HepG2 (cell line): Measurements from ENCODE around the gene MRPL54. TPM values are rescaled to one million over a fixed set of nuclear protein-coding genes. Genes with fewer than 3 reads are reported as not detected.

ENCODE experiments used
- ATAC-seq: fragments of 200-7000 bp; cut with Tn5 transposase; 3 replicates; pipeline ENCODE4 v1.9.1; 2020; ENCODE audit warnings: mild to moderate bottlenecking, moderate library complexity
- BruUV-seq: library from RNA; stranded (reverse); fragments of 400-500 nt; replicated peaks from 2 replicates; lab custom pipeline; 2021; lab: Mats Ljungman, UMichigan
- CTCF ChIA-PET: fragments of 300-600 bp; formaldehyde crosslinking; extraction: SDS; loops from one replicate; lab custom pipeline; 2021; ENCODE audit warnings: low total read pairs, inconsistent platforms, low intra/inter-chr PET ratio; lab: Yijun Ruan, JAX
- POLR2A ChIA-PET: fragments of 350-600 bp; sonication (Branson Sonifier 250); formaldehyde crosslinking; loops from one replicate; lab custom pipeline; 2020; ENCODE audit warnings: antibody characterized with exemption, inconsistent platforms; lab: Yijun Ruan, JAX
- DNase-seq: peaks from one replicate; pipeline ENCODE4 v3.0.0-alpha.2; 2015; ENCODE audit warnings: low spot score
- FAIRE-seq: peaks from 3 replicates; lab custom pipeline; 2011; peaks lifted over from hg19 to GRCh38; lab: Jason Lieb, UNC
- H2AFZ ChIP-seq: one replicate; pipeline ENCODE4 v1.6.1; 2011; ENCODE audit warnings: low read length, inconsistent platforms
- H3K27ac ChIP-seq: fragments of 300-600 bp; 3 replicates; pipeline ENCODE4 v1.8.0; 2011; ENCODE audit warnings: mixed run types, mild to moderate bottlenecking, mixed read lengths, low read length, inconsistent platforms; ENCODE audit not compliant: insufficient read depth; ENCODE audit errors: extremely low read length
- H3K27me3 ChIP-seq, 2 experiments: fragments of 200-600 bp in 1 of 2; 2 replicates in 1 of 2; 3 replicates in 1 of 2; pipeline versions ENCODE4 v1.6.0 to v1.8.0; 2011; ENCODE audit warnings: low read length in 2 of 2, mild to moderate bottlenecking in 2 of 2, moderate library complexity in 2 of 2, inconsistent platforms in 1 of 2; ENCODE audit not compliant: insufficient read depth in 2 of 2, control insufficient read depth in 1 of 2
- H3K36me3 ChIP-seq, 2 experiments: fragments of 200-600 bp in 1 of 2; replicated peaks in 1 of 2; 2 replicates in 1 of 2; 3 replicates in 1 of 2; pipeline versions ENCODE4 v1.5.1 to v1.8.0; 2011; ENCODE audit warnings: low read length in 2 of 2, inconsistent platforms in 1 of 2; ENCODE audit not compliant: insufficient read depth in 2 of 2, control insufficient read depth in 1 of 2
- H3K4me1 ChIP-seq: 2 replicates; pipeline ENCODE4 v1.5.1; 2012; ENCODE audit warnings: low read length, inconsistent platforms; ENCODE audit not compliant: insufficient read depth
- H3K4me2 ChIP-seq: 2 replicates; pipeline ENCODE4 v1.6.0; 2011; ENCODE audit warnings: low read depth, low read length, inconsistent platforms
- H3K4me3 ChIP-seq, 3 experiments: fragments of 200-600 bp in 1 of 3; sonication (generic), shearing (Covaris generic) in 1 of 3; replicated peaks in 1 of 3; 2 replicates each; pipeline ENCODE4 v1.5.1; 2011 to 2016; ENCODE audit warnings: low read length in 3 of 3, inconsistent platforms in 2 of 3, low read depth in 2 of 3, mild to moderate bottlenecking in 2 of 3, control low read depth in 1 of 3, mixed read lengths in 1 of 3; ENCODE audit not compliant: insufficient read depth in 1 of 3
- H3K79me2 ChIP-seq: one replicate; pipeline ENCODE4 v1.6.1; 2011; ENCODE audit warnings: low read length, inconsistent platforms; ENCODE audit not compliant: insufficient read depth
- H3K9ac ChIP-seq: 2 replicates; pipeline ENCODE4 v1.6.0; 2011; ENCODE audit warnings: mild to moderate bottlenecking, low read depth, low read length, inconsistent platforms; ENCODE audit not compliant: insufficient read depth
- H3K9me3 ChIP-seq: 2 replicates; pipeline ENCODE4 v1.5.1; 2012; ENCODE audit warnings: mild to moderate bottlenecking, low read length
- H4K20me1 ChIP-seq: 2 replicates; pipeline ENCODE4 v1.6.0; 2011; ENCODE audit warnings: inconsistent platforms, mild to moderate bottlenecking, low read length, moderate library complexity; ENCODE audit not compliant: insufficient read depth
- ARID4A ChIP-seq: sonication (generic); formaldehyde crosslinking; IDR thresholded peaks from 2 replicates; pipeline ENCODE4 v1.5.0; 2020; ENCODE audit warnings: mild to moderate bottlenecking, missing genetic modification reagents, borderline replicate concordance
- CHD2 ChIP-seq: IDR thresholded peaks from 2 replicates; pipeline ENCODE4 v1.6.1; 2011; ENCODE audit warnings: low read depth, low read length, improper control_type of control experiment
- HMGXB4 ChIP-seq, 2 experiments: sonication (generic) in 1 of 2; formaldehyde crosslinking in 1 of 2; IDR thresholded peaks; 2 replicates each; pipeline versions ENCODE4 v1.4.0 to v1.6.1; 2018 to 2020; ENCODE audit warnings: missing genetic modification reagents in 2 of 2, borderline replicate concordance in 1 of 2, low read depth in 1 of 2, mild to moderate bottlenecking in 1 of 2, missing biosample characterization in 1 of 2
- POGK ChIP-seq: sonication (generic); formaldehyde crosslinking; conservative IDR thresholded peaks from 2 replicates; pipeline ENCODE4 v1.8.0; 2022; ENCODE audit warnings: mild to moderate bottlenecking, moderate library complexity, missing genetic modification reagents
- PRDM4 ChIP-seq: sonication (generic); formaldehyde crosslinking; IDR thresholded peaks from 2 replicates; pipeline ENCODE4 v1.9.0; 2021; ENCODE audit warnings: missing genetic modification reagents, borderline replicate concordance
- TFAP4 ChIP-seq: sonication (generic); IDR thresholded peaks from 2 replicates; pipeline ENCODE4 v1.6.1; 2016; ENCODE audit warnings: low read depth, borderline replicate concordance
- U2AF2 ChIP-seq: fragments of 200-400 bp; formaldehyde crosslinking; IDR thresholded peaks from 2 replicates; pipeline ENCODE4 v1.6.1; 2017; ENCODE audit warnings: low read depth, mild to moderate bottlenecking, low read length
- ZNF282 ChIP-seq: fragments of 450-650 bp; IDR thresholded peaks from 2 replicates; pipeline ENCODE4 v1.6.1; 2018; ENCODE audit not compliant: partially characterized antibody
- ZNF558 ChIP-seq: sonication (generic); formaldehyde crosslinking; IDR thresholded peaks from 2 replicates; pipeline ENCODE4 v1.9.0; 2022; ENCODE audit warnings: mild to moderate bottlenecking, missing genetic modification reagents, borderline replicate concordance
- ZNF879 ChIP-seq: sonication (generic); formaldehyde crosslinking; IDR thresholded peaks from 2 replicates; pipeline ENCODE4 v1.8.1; 2023; ENCODE audit warnings: missing genetic modification reagents
- WGBS: methylation state at CpG from one replicate; pipeline ENCODE4 v1.1.6; 2017; ENCODE audit warnings: low lambda C conversion rate; 5-methylcytosine and 5-hydroxymethylcytosine counted together
- in situ Hi-C: cut with HindIII; loops from 2 replicates; pipeline ENCODE4 v1.10.0; 2017; ENCODE audit warnings: low pct_unique_long_range_greater_than_20kb; ENCODE audit not compliant: extremely low pct_ligation_motif_present
- intact Hi-C: fragments of 100-400 bp; cut with micrococcal nuclease; formaldehyde crosslinking; loops from one replicate; pipeline ENCODE4 v1.10.0; 2022; ENCODE audit not compliant: unreplicated experiment
- polyA plus RNA-seq, 8 experiments: library from polyadenylated mRNA; depleted of rRNA in 3 of 8; stranded (reverse) in 7 of 8; unstranded in 1 of 8; fragments of >200 nt; fragmentation: Illumina TruSeq in 4 of 8; extraction: Trizol in 4 of 8; gene quantifications; 2 replicates each; pipeline versions ENCODE4 v1.2.1 to v1.2.3, GENCODE V29; 2011 to 2016; ENCODE audit warnings: low read depth in 4 of 8, missing spikeins in 1 of 8, mixed read lengths in 1 of 8; ENCODE audit not compliant: insufficient read depth in 1 of 8
- total RNA-seq, 5 experiments: library from RNA; depleted of rRNA; stranded (reverse); fragments of >200 nt; fragmentation: Illumina TruSeq; extraction: Trizol; gene quantifications; 2 replicates each; pipeline ENCODE4 v1.2.3, GENCODE V29; 2016; ENCODE audit warnings: low read depth in 1 of 5

MRPL54 gene
- total and polyA plus RNA-seq, 2 of the 13 experiments (the other 11 are each of a cell fraction or from before 2014, with no cell fraction given) = 36.8 to 66.9 TPM

GRCh38 chr19:3780786-3781304, 18.4 kb downstream of the MRPL54 start:
- DNase-seq (no peak), FAIRE-seq (no peak), ATAC-seq (no peak)
- no TSS peak for BruUV-seq
- 0 out of 2 replicates have a peak, but pooled peaks cover 5% of the 10 kb centered on the region for H3K4me1 ChIP-seq
- H3K36me3 ChIP-seq = no peaks in the 10 kb centered on the region
- ChIA-PET CTCF (no interaction called here), POLR2A (no interaction called here)
- H3K27me3 ChIP-seq = peaks cover 8 to 27% of the 10 kb centered on the region in 2 experiments; a peak in 4 of 5 replicates
- H4K20me1 ChIP-seq = no peaks in the 10 kb centered on the region
- whole genome bisulfite sequencing = 59% methylated on average over 9 of the region's 9 CpGs
- no peak overlapping the region for H2AFZ ChIP-seq
- no peak overlapping the region for H3K4me3 ChIP-seq
- in situ Hi-C loops (no loop called here), intact Hi-C loops (no loop called here)
- H3K79me2 ChIP-seq = no peaks in the 10 kb centered on the region
- H3K4me2 ChIP-seq = no peak overlapping the region
- no peak overlapping the region for H3K27ac ChIP-seq
- no peak overlapping the region for H3K9ac ChIP-seq
- peaks cover 18% of the 10 kb centered on the region for H3K9me3 ChIP-seq
- TF ChIP-seq ZNF282 (no peak), TFAP4 (no peak), ZNF879 (no peak), ARID4A (CRISPR knock-in tag) (no peak), POGK (CRISPR knock-in tag) (no peak), HMGXB4 (CRISPR knock-in tag; IDR thresholded peaks at IDR 0.05; ENCODE audit: borderline replicate concordance in 1 of 2, low read depth in 1 of 2) (no peak), ZNF558 (CRISPR knock-in tag) (no peak), U2AF2 (no peak), CHD2 (no peak), PRDM4 (CRISPR knock-in tag) (no peak)
